ENCODE results near the gene CA5B. TPM values are rescaled to one million over a fixed set of nuclear protein-coding genes. Genes with fewer than 3 reads are reported as not detected.

Gene CA5B
- total and polyA plus RNA-seq, 2 donors (not counting 3 experiments of a cell fraction or from before 2014, with no cell fraction given) = 2.3 to 5.6 TPM

GRCh38 chrX:15797707-15798106, 59.6 kb downstream of the CA5B start:
- ChIA-PET CTCF (no interaction called here), POLR2A (no interaction called here)
- DNase-seq (ENCODE audit: low read depth, low spot score) = no peak
- Histone ChIP-seq H2AFZ (ENCODE audit: low read depth, low read length) (no peak overlapping the region), H3K4me1 (ENCODE audit: control insufficient read depth, extremely low read depth, insufficient read depth, low read length) (no peaks in the 10 kb centered on the region), H3K79me2 (ENCODE audit: control insufficient read depth, insufficient read depth, low read length) (peaks cover 2% of the 10 kb centered on the region), H3K4me2 (ENCODE audit: insufficient read depth, low read length) (no peak overlapping the region), H3K36me3 (ENCODE audit: control insufficient read depth in 2 of 2, extremely low read depth in 1 of 2, insufficient read depth in 2 of 2, low read length in 2 of 2) (no peaks in the 10 kb centered on the region), H3K27ac (ENCODE audit: insufficient read depth, low read depth, low read length) (no peak overlapping the region), H3K9me3 (replicated peaks; ENCODE audit: control insufficient read depth, insufficient read depth, low read length) (no peaks in the 10 kb centered on the region), H3K4me3 (replicated peaks in 1 of 3; ENCODE audit: insufficient read depth in 1 of 3, low read depth in 1 of 3, low read length in 3 of 3) (no peak overlapping the region), H4K20me1 (replicated peaks; ENCODE audit: control insufficient read depth, extremely low read depth, insufficient read depth, low read length) (no peaks in the 10 kb centered on the region), H3K27me3 (ENCODE audit: control insufficient read depth in 2 of 2, insufficient read depth in 2 of 2, low read length in 2 of 2) (no peaks in the 10 kb centered on the region), H3K9ac (replicated peaks; ENCODE audit: extremely low read depth, insufficient read depth, low read length) (no peak overlapping the region), H3K9me1 (replicated peaks; ENCODE audit: control insufficient read depth, extremely low read depth, insufficient read depth, low read length) (no peaks in the 10 kb centered on the region)
- FAIRE-seq = no peak
- dilution Hi-C loops (cut with MboI; ENCODE audit: extremely low pct_ligation_motif_present, low sequenced_read_pairs) (no loop called here), intact Hi-C loops (cut with micrococcal nuclease) (loop anchor here (10.0 kb wide), 1 partner anchor 113 kb away; no protein-coding TSS in a partner anchor)
- BruUV-seq (replicated peaks) = no TSS peak
- TF ChIP-seq POLR2AphosphoS5 (IDR thresholded peaks at IDR 0.05; ENCODE audit: insufficient read depth, low read depth, low read length) = no peak
- TF ChIP-seq, protein P1, sequence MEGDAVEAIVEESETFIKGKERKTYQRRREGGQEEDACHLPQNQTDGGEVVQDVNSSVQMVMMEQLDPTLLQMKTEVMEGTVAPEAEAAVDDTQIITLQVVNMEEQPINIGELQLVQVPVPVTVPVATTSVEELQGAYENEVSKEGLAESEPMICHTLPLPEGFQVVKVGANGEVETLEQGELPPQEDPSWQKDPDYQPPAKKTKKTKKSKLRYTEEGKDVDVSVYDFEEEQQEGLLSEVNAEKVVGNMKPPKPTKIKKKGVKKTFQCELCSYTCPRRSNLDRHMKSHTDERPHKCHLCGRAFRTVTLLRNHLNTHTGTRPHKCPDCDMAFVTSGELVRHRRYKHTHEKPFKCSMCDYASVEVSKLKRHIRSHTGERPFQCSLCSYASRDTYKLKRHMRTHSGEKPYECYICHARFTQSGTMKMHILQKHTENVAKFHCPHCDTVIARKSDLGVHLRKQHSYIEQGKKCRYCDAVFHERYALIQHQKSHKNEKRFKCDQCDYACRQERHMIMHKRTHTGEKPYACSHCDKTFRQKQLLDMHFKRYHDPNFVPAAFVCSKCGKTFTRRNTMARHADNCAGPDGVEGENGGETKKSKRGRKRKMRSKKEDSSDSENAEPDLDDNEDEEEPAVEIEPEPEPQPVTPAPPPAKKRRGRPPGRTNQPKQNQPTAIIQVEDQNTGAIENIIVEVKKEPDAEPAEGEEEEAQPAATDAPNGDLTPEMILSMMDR (IDR thresholded peaks at IDR 0.05; ENCODE audit: extremely low read depth in 1 of 2, insufficient read depth in 1 of 2, low read depth in 1 of 2, low read length in 2 of 2) = no peak
- TF ChIP-seq MYC (IDR thresholded peaks at IDR 0.05; ENCODE audit: low read depth, low read length) = no peak
- TF ChIP-seq EZH2 (IDR thresholded peaks at IDR 0.05; ENCODE audit: borderline replicate concordance, low read depth, low read length, severe bottlenecking) = no peak
- no peak for TF ChIP-seq POLR2A (IDR thresholded peaks at IDR 0.05; ENCODE audit: low read depth, low read length)
- TF ChIP-seq, protein P2, sequence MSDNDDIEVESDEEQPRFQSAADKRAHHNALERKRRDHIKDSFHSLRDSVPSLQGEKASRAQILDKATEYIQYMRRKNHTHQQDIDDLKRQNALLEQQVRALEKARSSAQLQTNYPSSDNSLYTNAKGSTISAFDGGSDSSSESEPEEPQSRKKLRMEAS (IDR thresholded peaks at IDR 0.05; ENCODE audit: insufficient read depth, insufficient read length) = no peak
- TF ChIP-seq FOS (IDR thresholded peaks at IDR 0.05; ENCODE audit: borderline replicate concordance, insufficient read depth, low read length) = no peak
- TF ChIP-seq JUN (IDR thresholded peaks at IDR 0.05; ENCODE audit: borderline replicate concordance, insufficient read depth, insufficient read length, low read depth) = no peak
- no peak for TF ChIP-seq GATA2 (IDR thresholded peaks at IDR 0.05; ENCODE audit: insufficient read depth, insufficient read length, low read depth, low read length)

Measured in endothelial cell of umbilical vein (primary cell).